WERI-Rb-1 (cell line): ENCODE measurements around the gene PIEZO1.

Source experiments
- DNase-seq: peaks from one replicate; pipeline ENCODE4 v3.0.0-alpha.2; 2020
- H3K27ac ChIP-seq: fragments of 250-450 bp; sonication (Bioruptor Pico); 2 replicates; pipeline ENCODE4 v1.5.1; 2020; ENCODE audit warnings: mild to moderate bottlenecking, moderate library complexity
- H3K27me3 ChIP-seq: fragments of 250-450 bp; sonication (Bioruptor Pico); 2 replicates; pipeline ENCODE4 v1.5.1; 2021; ENCODE audit warnings: mild to moderate bottlenecking, low read depth, moderate library complexity; ENCODE audit not compliant: insufficient read depth, severe bottlenecking
- H3K36me3 ChIP-seq: fragments of 250-450 bp; sonication (Bioruptor Pico); 2 replicates; pipeline ENCODE4 v1.5.1; 2020; ENCODE audit warnings: mild to moderate bottlenecking, moderate library complexity
- H3K4me3 ChIP-seq: 2 replicates; pipeline ENCODE4 v1.5.1; 2011; ENCODE audit warnings: low read depth, mild to moderate bottlenecking, control low read depth, low read length
- H3K9me3 ChIP-seq: fragments of 250-450 bp; sonication (Bioruptor Pico); 2 replicates; pipeline ENCODE4 v1.5.1; 2021; ENCODE audit warnings: mild to moderate bottlenecking, moderate library complexity; ENCODE audit not compliant: severe bottlenecking
- CTCF ChIP-seq: IDR thresholded peaks from 2 replicates; pipeline ENCODE4 v1.5.1; 2011; ENCODE audit warnings: low read depth, mild to moderate bottlenecking, control low read depth, inconsistent platforms, low read length

PIEZO1 gene

DNA sequence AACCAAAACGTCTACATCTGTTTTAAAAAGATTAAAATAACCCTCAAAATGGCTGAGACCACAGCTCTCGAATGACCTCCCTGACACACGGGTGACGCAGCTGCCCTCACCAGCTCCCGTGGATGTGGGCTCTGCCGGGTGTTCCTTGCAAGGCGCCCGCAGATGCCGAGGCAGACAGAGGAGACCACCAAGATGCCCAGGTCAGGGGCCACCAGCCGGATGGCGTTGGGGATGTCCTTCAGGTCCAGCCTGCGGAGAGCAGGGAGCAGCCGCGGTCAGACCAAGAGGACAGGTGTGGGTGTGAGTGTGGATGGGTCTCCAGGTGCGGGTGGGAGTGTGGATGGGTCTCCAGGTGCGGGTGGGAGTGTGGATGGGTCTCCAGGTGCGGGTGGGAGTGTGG, 43.7 kb downstream of the PIEZO1 start:
- no peak for TF ChIP-seq CTCF
- Histone ChIP-seq H3K27ac (no peak overlapping the region), H3K27me3 (no peaks in the 10 kb centered on the region), H3K36me3 (no peaks in the 10 kb centered on the region), H3K4me3 (no peak overlapping the region), H3K9me3 (no peaks in the 10 kb centered on the region)
- no peak for DNase-seq

DNA sequence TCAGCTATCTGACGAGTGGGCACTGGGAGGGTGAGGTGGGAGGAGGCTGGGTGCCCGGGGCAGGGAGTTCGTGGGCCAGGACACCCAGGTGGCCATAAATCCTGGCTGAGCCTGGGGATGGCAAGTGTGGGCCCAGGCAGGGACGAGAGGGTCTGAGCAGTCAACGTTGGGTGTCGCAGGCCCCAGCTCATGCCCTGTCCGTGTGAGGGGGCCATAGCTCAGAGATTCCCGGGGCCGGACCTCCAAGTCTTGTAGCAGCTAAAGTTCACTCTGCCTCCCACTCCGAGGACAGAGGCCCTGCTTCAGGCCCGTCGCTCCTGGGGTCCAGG, 44.3 kb downstream of the PIEZO1 start:
- TF ChIP-seq CTCF, result no peak
- no peaks in the 10 kb centered on the region for H3K36me3 ChIP-seq

GRCh38 chr16:88739977-88740726, 44.9 kb downstream of the PIEZO1 start:
- no peaks in the 10 kb centered on the region for H3K36me3 ChIP-seq
- no peak overlapping the region for H3K27ac ChIP-seq
- no peak for DNase-seq
- no peaks in the 10 kb centered on the region for H3K27me3 ChIP-seq
- TF ChIP-seq CTCF, result no peak
- H3K4me3 ChIP-seq, result no peak overlapping the region
- H3K9me3 ChIP-seq, result no peaks in the 10 kb centered on the region

More for the DNA sequence above, 44.3 kb downstream of the PIEZO1 start:
- no peaks in the 10 kb centered on the region for H3K9me3 ChIP-seq
- H3K27me3 ChIP-seq, result no peaks in the 10 kb centered on the region
- no peak for DNase-seq
- H3K27ac ChIP-seq, result no peak overlapping the region
- no peak overlapping the region for H3K4me3 ChIP-seq

DNA sequence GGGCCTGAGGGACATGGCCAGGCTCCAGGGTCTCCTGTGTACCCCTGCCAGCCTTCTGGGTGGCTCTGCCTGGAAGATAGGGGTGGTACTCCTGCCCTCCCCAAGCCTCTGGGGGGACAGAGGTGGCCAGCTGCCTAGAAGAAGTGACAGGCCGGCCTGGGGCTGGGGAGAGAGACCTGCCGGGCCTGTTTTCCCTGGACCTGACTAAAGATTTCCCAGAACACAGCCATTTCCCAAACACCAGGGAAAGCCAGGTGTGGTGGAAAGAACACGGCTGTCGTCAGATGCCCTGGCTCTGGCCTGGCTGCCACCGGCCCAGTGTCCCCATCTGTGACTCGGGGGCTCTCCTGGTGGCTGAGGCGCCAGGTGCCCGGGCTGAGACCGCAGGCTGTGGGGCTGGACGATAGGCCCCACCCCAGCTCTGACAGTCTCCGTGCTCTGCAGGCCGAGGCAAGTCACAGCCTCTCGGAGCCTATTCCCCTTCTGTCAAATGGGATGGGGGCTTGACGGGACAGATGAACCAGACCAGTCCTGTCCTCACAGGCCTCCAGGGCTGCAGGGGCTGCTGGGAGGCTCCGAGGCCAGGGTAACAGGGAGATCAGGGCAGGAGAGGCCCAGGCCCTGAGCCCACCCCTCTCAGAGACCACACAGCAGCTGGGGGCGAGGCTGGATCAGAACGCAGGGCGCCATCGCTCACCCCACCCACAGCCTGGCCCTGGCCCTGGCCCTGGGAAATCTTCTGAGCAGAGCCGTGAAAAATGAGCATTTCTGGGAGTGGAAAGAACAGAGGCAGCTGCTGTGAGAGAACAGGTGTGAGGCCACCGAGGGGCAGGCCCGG, 45.7 kb downstream of the PIEZO1 start:
- Histone ChIP-seq H3K36me3 (no peaks in the 10 kb centered on the region), H3K27ac (no peak overlapping the region), H3K4me3 (no peak overlapping the region), H3K27me3 (no peaks in the 10 kb centered on the region), H3K9me3 (no peaks in the 10 kb centered on the region)
- TF ChIP-seq CTCF, result no peak
- DNase-seq, result no peak

- no peaks in the 10 kb centered on the region for H3K36me3 ChIP-seq
- no peak overlapping the region for H3K27ac ChIP-seq
- H3K4me3 ChIP-seq, result no peak overlapping the region
- TF ChIP-seq CTCF, result no peak
- no peaks in the 10 kb centered on the region for H3K27me3 ChIP-seq
- H3K9me3 ChIP-seq, result no peaks in the 10 kb centered on the region
- no peak for DNase-seq
These were observed 46.6 kb downstream of the PIEZO1 start for GRCh38 chr16:88738151-88739084.
